GM12874 (cell line): ENCODE data around the gene NEK7.

Experiments used
- CTCF ChIP-seq: IDR thresholded peaks from 2 replicates; pipeline ENCODE4 v1.5.1; 2011; ENCODE audit warnings: low read depth, mild to moderate bottlenecking, control low read depth, low read length, moderate library complexity; ENCODE audit not compliant: insufficient read depth

NEK7 gene

GRCh38 chr1:198333744-198334143 lies 176.9 kb downstream of the NEK7 start:
- TF ChIP-seq CTCF, result no peak

- no peak for TF ChIP-seq CTCF
These were observed 178.9 kb downstream of the NEK7 start for GRCh38 chr1:198335663-198336062.

GRCh38 chr1:198337886-198338285 lies 181.1 kb downstream of the NEK7 start:
- TF ChIP-seq CTCF, result no peak

- TF ChIP-seq CTCF, result no peak
These were observed 183.3 kb downstream of the NEK7 start for GRCh38 chr1:198340139-198340538.

GRCh38 chr1:198346178-198346577 lies 189.4 kb downstream of the NEK7 start:
- no peak for TF ChIP-seq CTCF

GRCh38 chr1:198350456-198350855 lies 193.7 kb downstream of the NEK7 start:
- no peak for TF ChIP-seq CTCF

DNA sequence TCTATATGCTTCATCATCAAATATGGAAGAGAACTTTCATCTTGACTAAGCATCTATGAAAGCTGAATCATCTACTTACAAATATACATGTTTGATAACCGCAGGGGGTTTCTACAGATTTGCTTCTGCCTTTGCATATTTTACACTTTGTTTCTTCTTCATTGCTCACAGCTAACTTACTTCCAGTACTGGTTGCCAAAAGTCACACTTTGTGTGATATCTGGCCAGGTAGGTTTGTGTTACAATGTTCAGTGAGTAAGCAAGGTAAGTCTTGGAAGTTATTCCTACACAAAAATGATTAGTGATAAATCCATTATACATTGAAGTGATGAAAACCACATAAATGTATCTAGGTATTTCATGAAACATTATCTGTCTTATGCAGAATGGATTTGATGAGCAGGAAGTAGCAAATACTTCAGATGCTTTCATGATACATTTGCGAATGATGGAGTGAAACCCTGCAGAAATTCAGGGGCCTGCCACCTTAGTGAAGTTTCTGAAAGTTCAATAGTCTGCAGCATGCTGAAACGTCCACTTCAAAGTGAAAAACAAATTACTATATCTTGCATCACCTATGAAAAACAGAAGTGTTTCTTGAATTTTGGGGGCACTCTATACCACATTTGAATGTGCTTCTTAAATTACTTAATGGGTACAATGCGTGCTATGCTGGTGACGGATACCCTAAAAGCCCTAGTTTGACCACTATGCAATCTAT lies 196.3 kb downstream of the NEK7 start:
- TF ChIP-seq CTCF, result no peak

DNA sequence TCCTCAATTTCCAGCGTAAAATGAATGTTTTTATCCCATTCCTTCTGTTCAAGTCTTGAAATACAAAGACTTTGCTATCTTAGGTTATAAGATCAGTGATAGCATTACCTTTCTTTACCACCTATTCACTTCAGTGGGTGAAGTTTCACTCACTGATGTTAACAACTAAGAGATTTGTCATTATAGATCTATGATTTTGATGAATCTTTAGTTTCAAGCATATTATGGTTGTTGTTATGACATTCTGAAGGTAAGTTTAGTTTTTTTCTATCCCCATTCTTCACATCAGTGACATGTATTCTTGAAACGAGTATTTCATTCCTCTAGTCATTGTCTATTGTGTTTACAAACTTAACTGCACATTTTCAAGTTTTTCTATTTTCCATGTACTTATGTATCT lies 201.1 kb downstream of the NEK7 start:
- no peak for TF ChIP-seq CTCF
